Measurements from ENCODE around the gene EFHB.

- no peak for TF ChIP-seq POLR2AphosphoS5 (IDR thresholded peaks at IDR 0.05; ENCODE audit: low read depth, low read length)
- no peak for TF ChIP-seq TAF1 (IDR thresholded peaks at IDR 0.05; ENCODE audit: borderline replicate concordance, insufficient read depth, low read length)
Measured at GRCh38 chr3:19960696-19961095, 26.7 kb upstream of the EFHB start.

All from PFSK-1 (cell line).